ENCODE measurements around the gene TOLLIP.

The TOLLIP gene

DNA sequence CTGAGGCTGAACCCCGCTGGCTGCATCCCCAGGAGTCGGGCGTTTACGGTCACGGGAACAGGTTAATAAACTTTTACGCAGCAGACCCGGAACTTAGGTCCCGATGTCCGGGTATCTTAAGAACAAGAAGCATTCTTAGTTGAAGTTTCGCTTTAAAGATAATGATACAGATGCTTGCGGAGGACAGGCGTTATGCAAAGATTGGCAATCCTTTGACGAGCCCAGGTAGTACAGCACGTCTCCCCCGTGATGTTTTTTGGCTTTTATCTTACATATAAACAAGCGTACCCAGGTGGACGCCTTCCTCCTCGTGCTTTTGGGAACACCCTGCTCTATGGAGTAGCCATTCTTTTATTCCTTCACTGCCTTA is 871 bp upstream of the TOLLIP start:
- DNase-seq, result no peak

DNA sequence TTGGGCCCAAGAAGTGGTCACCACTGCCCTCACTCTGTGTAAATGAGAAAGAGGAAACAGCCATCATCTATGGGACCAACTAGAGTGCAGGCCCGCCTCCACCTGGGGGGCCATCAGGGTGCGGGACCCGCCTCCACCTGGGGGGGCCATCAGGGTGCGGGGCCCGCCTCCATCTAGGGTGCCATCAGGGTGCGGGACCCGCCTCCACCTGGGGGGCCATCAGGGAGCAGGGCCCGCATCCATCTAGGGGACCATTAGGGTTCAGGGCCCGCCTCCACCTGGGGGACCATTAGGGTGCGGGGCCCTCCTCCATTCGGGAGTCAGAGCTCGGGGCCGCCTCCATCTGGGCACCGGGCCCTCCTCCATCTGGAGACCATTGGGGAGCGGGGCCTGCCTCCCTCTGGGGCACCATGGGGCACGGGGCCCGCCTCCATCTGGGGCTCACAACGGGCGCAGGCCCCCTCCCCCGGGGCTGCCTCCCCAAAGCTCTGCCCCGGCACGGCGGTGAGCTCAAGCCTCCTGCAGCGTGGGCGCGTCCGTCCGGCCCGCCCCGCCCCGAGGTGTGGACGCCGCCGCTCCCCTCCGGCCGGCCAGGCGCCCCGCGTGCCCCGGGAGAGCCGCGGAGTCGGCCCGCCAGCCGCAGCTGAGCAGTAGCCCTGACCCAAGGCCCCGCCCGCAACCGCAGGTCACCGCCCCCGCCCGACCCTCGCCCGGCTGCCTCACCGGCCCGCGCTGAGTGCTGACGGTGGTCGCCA is 512 bp downstream of the TOLLIP start:
- no peak for DNase-seq

DNA sequence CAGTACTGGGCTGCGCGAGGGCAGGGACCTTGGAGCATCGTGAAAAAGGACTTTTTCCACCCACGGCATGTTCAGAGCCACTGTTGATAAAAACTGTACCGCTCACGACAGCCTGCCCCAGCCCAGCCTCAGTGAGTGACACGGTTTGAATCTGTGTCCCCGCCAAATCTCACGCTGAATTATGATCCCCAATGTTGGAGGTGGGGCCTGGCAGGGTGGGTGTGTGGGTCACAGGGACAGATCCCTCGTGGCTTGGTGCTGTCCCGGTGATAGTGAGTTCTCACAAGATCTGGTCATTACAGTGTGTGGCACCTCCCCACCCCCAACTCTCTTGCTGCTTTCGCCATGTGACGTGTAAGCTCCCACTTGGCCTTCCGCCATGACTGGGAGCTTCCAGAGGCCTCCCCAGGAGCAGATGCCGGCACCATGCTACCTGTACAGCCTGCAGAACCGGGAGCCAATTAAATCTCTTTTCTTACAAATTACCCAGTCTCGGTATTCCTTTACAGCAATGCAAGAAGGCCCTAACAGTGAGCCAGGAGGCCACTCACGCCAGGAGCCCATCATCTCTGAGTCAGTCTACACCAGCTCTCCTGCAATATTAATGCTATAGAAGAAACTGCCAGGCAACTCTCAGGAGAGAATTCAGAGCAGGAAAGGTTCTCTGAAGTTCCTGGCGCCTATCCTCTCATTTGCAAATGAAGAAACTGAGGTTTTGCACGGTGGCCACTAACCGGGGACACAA is 1.3 kb downstream of the TOLLIP start:
- no peak for DNase-seq

DNA sequence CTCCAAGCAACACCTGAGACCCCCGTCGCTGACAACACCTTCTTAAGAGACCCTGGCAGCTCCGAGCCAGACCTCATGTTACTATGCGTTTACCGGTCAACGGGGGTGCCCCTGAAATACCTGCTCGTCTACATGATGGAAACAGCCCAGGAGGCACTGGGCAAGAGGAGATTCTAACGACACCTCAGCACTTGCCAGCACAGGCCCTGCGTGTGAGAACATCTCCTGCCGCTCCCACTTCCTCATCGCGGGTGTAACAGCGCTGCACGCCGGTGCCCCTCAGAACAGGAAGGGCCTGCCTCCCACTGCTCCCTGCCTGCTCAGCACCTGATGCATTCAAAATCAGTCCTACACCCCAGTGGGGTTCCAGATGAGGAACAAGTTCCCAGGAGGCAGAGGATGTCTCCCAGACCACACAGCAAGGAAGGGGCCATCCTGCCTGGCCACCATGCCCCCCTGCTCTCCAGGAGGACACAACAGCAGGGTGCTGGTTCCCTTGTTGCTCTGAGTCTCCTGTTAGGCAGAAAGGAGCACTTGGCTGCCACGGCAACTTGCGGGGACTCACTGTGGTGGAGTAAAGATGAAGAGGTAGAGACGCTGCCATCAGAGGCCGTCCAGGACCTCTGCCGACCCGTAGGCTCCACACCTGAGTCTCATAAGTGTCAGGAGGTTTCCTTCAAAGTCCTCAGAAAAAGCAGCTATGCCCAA is 2.1 kb downstream of the TOLLIP start:
- DNase-seq, result no peak

DNA sequence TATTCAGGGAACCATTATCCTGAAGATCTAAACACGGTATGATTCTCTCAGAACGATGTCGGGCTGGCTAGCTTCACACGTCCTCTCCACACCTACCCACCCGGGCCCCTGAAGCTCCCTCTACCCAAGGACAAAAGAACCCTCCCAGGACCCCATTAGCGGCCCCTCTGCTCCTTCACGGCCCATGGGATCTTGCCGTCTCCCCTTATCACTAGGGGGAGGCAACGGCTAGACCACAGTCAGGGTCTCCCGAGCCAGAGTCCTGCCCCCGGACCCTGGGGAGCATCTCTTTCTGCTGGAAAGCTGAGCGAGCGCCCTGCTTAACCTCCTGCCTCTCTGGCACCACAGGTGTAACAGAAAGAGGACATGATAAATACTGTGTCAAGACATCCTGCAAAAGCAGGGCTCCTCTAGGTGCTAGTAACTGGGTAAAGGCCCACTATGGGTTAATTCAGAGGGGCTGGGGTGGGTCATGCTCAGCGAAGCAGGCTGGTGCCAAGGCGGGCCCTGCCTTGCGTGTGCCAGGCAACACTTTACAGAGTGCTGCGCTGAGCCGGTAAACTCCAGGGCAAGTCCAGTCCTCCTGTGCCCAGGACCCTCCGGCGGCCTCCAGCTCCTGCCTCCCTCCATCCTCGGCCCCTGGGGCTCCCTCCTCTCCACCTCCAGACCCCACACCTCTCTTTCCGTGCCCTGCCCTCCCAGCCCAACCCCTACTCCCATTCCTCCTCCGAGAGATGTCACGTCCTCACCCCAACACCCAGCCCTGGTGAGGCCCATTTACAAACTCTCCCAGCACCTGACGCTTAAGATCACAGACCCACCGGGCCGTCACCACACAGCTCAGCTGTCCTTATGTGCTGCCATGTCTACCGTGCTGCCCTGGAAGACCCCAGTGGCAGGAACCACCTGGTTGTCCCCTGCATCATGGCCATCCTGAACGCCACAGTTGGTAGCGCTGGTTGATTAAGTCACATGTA is 3.0 kb downstream of the TOLLIP start:
- DNase-seq, result no peak

DNA sequence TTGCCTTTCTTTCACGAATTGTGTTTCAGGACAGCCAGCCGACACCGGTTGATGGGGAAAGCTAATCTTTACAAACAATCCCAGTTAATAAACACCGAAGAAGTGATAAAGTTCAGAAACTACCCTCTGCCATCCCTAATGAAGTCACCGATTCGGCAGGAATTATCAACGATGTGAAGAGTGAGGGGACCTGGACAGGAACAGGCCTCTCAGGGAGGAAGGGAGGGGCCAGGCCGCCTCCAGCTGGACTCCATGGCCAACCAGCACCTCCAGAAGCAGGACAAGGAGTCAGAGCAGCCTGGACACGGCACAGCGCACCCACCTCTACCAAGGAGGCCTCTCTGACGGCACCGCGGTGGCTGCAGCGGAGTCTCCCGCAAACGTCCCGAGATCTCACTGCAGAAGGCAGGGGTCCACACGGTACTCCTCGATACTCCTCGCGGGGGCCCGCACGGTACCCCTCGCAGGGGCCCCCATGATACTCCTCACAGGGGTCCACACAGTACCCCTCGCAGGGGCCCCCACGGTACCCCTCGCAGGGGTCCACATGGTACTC is 3.9 kb downstream of the TOLLIP start:
- no peak for DNase-seq

DNA sequence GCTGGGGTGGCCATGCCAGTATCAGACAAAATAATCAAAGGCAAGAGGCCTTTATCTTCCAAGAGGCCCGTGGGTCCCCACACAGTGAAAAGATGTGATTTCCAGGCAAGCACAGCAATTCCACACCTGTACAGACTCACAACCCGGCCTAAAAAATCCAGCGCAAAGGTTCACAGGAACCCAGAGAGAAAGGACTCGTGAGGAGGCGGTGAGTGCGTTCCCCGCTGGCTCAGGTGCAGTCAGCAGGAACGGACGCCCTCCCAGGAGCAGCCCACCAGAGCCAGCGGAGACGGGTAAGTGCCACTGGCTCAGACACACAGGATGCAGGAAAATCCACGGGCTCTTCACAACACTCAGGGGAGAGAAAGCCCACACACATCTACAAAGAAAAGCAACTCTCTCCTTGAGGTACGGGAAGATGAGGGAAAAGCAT is 4.4 kb downstream of the TOLLIP start:
- DNase-seq, result no peak

DNA sequence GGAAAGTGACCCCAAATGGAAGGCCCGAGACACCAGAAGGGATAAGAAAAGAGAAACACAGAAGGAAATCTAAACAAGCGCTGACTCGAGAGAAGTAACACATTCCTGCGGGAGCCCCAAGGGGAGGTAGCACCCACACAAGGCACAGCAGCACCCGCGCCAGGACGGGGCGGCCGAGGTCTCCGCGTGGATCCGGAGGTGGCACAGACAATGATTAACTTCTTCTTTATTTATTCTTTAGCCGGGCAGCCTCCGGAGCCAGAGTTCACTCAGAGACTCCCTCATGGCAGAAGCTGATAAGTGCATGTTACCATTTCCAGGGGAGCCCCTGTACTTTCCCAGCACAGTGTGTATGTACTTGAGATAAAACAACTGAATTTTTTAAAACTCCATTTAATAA is 5.1 kb downstream of the TOLLIP start:
- DNase-seq, result no peak

DNA sequence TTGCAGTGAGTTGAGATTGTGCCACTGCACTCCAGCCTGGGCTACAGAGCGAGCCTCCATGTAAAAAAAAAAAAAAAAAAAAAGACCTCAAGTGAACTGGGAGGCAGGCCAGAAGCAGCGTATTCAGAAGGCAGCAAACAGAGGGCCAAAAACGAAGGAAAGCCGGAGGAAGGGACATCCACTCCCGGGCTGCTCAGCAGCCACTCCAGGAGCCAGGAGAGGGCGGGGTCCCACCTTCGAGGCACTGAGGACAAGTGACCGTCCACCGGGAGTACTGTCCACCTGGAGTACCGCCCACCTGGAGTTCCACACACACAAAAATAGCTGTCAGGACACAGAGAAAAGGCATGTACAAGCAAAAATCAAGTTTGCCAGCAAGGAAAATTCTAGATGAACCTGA is 5.5 kb downstream of the TOLLIP start:
- DNase-seq, result no peak

DNA sequence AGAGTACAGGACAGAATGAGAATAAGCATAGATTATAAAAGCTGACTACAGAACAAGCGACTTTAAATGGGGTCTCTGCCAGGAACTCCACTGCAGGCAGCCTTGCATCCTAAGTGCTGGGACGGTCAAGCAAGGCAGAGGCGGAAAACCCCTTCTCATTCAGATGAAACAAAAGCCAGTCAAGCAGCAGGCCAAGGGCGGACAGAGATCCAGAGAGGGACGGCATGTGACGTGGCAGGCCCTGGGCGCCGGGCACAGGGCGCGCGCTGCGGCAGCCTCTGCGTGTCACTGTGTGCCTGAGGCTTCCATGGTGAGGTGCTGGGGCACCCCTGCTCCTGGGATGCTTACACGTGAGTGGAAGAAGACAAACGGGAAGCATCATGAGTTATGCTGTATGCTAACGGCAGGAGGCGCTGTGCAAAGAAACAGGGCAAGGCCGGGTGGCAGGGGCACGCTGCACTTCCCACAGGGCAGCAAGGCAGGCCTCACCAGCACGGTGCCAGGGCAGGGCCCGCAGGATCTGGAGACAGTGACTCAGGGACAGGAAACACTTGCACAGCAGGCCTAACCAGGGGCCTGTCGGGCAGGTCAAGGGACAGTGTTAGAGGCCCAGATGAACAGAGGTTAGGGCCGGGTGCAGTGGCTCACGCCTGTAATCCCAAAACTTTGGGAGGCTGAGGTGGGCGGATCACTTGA is 6.2 kb downstream of the TOLLIP start:
- DNase-seq, result no peak

DNA sequence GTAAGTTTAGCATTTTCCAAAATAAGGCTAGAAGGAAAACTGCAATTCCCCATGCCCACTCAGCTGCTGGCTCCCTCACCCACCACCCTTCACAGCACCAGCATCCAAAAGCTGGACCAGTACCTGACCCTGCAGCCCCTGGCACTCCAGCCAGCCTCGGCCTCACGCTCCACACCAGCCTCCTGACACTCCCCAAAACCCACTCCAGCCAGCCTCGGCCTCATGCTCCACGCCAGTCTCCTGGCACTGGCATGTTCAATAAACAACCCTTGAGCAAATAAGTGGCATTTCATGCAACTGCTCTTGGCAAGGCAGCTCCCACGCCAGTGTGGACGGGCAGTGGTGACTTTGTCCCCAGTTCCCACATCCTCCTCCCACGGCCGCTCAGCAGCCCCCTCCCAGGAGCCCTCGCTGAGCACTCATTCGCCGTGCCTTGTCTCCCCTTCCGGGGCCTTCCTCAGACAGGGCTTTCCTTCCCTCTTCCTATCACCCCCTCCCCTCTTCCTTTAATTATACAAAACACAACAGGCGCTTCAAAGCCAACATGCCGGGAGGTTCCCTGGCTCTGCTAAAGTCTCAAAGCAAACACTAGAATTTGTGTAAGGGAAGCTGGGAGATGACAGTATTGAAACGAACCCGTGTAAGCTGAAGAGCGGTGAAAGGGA is 6.8 kb downstream of the TOLLIP start:
- no peak for DNase-seq

DNA sequence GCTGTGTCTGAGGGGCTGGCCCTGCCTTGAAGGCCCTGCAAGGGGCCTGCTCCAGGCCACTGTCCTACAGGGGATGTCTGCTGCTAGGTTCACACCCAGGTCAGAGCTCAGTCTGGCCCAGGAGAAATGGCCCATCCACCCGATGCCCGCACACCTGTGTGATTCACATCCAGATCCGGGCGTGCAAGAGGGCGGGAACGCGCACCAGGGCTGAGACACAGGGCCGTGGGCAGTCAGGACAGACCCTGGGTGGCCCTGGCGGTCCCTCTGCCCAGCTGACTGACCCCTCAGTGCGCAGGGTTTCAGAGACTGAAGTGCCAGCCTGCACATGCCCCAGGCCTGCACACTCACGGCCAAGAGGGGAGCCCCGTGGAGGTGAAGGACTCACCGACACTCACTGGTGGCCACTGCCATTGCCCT is 7.4 kb downstream of the TOLLIP start:
- DNase-seq, result no peak

DNA sequence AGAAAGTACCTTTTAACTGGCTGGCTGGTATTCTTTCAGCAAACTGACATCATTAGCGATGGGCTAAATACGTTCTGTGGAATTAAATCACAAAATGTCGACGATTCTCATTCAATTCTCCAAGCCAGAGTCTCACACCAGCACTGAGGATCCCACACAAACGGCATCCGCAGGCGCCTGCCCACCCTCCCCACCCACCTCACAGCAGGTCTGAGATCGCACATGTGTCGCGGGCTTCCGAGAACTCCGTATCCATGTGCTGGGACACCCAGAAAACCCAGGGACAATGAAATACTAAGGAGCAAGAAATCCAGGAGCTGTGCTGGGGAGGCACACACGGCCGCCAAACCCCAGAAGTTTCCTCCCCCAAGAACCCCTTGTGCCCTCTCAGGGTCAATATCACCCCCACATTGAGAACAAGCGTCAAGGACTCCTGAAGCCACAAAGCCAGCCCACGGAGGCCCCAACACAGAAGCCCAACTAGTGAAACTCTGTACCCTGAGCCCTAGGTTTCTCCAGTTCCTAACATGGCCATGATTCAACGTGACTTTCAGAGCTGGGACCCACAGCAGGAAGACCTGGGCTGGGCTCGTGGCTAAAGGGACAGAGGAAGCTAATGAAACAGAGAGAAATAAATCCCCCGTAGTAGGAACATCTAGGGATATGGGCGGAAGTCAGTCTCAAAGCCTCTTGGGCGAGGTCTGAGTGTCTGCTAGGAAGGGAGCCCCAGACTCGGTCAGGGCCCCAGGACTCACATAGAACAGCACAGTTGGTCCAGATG is 8.0 kb downstream of the TOLLIP start:
- no peak for DNase-seq

DNA sequence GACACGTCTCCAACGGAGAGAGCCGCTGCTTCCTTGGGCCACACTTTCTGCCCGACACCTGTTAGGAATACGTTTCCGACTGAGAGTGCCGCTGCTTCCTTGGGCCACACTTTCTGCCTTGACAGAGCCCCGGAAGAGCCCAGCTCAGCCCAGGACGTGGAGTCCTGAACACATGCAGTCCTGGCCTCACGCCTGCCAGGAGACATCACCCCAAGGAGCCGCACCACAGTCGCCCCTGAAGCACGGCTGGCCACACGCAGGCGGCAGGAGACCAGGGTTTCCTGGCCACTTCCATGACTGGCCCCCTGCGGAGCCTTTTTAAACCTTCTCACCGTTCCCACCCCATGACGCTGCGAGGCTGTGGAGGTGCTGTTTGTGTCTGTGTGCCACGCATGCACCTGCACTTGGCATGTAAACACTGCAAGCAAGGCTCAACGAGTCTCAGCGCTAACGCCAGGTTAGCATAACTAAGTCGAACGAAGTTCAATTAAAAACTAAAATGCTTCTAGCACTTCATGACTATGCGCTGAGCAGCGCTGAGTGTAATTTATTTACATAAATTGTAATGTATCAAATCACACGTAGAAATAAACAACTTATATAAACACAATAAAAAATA is 8.8 kb downstream of the TOLLIP start:
- DNase-seq, result no peak

DNA sequence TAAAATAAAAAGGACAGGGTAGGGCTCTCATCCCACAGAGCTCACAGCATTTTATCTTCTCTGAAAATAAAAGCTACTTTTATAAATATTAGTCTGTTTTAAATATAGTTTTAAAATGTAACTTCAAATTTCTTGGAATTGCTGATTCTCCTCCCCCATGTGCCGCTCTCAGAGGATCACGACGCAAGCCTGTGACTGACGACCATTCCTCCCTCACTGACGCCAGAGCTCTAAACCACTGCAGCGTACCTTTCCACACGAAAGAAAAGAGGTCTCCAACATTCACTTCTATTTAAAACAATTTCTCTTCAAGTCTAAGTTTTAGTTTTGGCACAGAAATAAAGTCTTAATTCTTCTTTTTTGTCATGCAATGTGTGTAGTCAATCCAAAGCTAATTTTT is 9.3 kb downstream of the TOLLIP start:
- no peak for DNase-seq

DNA sequence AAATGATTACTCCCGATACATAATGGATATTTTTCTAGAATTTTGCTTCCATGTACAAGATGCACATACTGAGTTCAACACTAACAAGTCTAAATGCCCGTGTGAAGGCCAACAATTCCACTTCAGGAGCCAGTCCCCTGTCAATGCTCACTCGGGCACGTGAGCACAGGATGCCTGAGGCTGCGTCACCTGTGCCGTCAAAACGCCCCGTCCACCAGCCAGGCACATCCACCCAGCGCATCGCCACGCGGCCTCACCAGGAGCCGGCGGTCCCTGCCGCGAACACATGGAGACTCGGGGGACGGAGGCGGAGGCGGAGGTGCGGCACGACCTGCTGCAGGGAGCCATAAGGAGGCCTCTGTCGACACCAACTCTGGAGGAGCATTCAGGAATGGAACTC is 9.8 kb downstream of the TOLLIP start:
- no peak for DNase-seq

DNA sequence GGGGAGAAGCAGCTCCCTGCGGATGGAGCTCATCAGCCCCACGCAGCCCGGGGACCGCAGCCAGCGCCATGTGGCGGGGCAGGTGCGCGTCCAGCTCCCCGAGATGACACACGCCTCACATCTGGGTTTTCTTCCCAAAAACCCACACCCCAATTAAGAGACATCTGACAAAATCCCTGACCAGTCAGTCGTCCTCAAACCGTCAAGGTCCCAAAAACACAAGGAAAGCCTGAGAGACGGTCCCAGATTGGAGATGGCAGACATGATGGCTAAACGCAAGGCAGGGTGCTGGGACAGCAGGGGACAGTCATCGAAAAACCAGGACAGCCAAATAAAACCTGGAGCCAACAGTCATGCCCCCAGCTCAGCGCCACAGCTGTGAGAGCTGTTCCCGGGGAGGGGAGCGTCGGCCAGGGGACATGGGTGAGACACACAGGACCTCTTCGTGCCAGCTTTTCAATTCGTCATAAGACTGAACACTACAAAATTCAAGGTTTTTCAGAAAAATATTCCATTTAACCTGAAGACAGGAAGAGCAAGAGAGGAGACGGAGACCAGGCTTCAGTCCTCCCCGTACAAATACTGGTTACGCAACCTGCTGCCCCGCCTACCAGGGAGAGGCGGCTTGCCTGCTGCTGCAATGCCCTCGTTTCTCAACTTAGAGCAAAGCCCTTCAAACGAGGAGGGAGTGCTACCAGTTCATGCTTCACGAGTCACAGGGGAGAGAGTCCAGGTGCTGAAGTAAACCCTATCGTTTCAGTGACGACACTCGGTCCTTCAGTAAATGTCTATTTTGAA is 10.5 kb downstream of the TOLLIP start:
- DNase-seq, result no peak

DNA sequence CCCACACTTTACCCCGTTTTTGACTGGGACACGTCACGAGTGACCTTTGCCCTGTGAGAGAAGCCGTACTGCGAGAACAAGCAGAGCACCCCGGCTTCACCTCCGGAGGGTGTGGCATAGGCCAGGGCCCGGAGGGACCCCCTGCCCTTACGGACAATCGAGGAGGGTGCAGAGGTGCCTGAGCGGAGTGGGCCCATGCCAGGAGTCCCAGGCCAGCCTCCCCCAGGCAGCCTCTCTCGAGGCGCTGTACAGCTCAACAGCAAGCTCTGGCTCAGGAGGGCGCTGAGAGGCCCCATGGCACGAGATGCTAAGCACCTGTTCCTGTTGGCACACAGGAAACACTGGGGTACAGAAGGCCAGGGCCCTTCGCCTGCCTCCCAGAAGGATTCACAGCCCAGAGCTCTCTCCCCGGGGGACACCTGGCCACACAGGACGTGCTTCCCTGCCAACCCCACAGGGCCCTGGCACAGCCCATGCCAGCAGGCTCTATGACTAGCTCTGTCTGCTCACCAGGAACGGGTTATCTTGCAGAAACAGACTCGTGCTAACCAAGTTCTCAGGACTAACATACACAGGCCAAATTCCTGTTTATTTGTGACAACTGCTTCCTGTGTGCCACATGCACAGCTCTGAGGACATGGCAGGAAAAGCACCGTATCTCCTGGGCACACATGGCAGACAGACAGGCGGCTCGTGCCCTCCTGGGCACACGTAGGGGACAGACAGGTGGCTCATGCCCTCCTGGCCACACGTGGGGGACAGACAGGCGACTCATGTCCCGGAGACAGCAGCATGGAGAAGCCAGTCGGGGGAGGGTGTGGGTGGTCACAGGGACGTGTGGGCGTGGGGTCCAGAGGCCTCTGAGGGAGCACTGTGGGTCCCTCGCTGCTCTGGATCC is 11.6 kb downstream of the TOLLIP start:
- DNase-seq, result no peak

Measured in activated CD4-positive, alpha-beta T cell treated with anti-CD3 and anti-CD28 coated beads, Interleukin-2, Interleukin-6, amounts not matched to agents 100 ng/mL and 50 ng/mL, durations not matched to agents 16 hours and 8 hours (primary cell).